Esophagus squamous epithelium (tissue), 5 donors: ENCODE data around the gene PRRC2B. TPM values are rescaled to one million over a fixed set of nuclear protein-coding genes. Genes with fewer than 3 reads are reported as not detected.

ENCODE experiments used
- DNase-seq: peaks from one replicate; lab custom pipeline; 2025; lab: John Stamatoyannopoulos, UW
- H3K27ac ChIP-seq, 4 donors: fragments of 200-600 bp; sonication (generic); one replicate each; pipeline ENCODE4 v1.5.1; 2016 to 2019; ENCODE audit warnings: mild to moderate bottlenecking in 1 of 4
- H3K27me3 ChIP-seq, 4 donors: fragments of 200-600 bp; sonication (generic); 1 replicate in 3 of 4; 2 replicates in 1 of 4; pipeline versions ENCODE4 v1.5.1 to v1.6.0; 2017 to 2021; ENCODE audit warnings: antibody characterized with exemption in 1 of 4
- H3K36me3 ChIP-seq, 3 donors: fragments of 200-600 bp; sonication (generic); one replicate each; pipeline ENCODE4 v1.5.1; 2016 to 2019
- H3K4me1 ChIP-seq, 3 donors: fragments of 200-600 bp; sonication (generic); one replicate each; pipeline ENCODE4 v1.5.1; 2017 to 2019
- H3K4me3 ChIP-seq, 4 donors: fragments of 200-600 bp; sonication (generic); 1 replicate in 3 of 4; 2 replicates in 1 of 4; pipeline ENCODE4 v1.5.1; 2016 to 2019; ENCODE audit warnings: mild to moderate bottlenecking in 2 of 4, moderate library complexity in 1 of 4
- H3K9me3 ChIP-seq, 3 donors: fragments of 200-600 bp; sonication (generic); one replicate each; pipeline ENCODE4 v1.5.1; 2016 to 2019
- POLR2A ChIP-seq, 4 donors: fragments of 450-650 bp; IDR thresholded peaks; one replicate each; pipeline ENCODE4 v1.6.1; 2017; ENCODE audit warnings: antibody characterized with exemption in 4 of 4, mild to moderate bottlenecking in 4 of 4, moderate library complexity in 3 of 4
- WGBS, 2 donors: methylation state at CpG; one replicate each; pipeline ENCODE4 v1.1.5; 2018; 5-methylcytosine and 5-hydroxymethylcytosine counted together
- intact Hi-C: fragments of 100-400 bp; cut with DNase I; formaldehyde crosslinking; loops from one replicate; pipeline ENCODE4 v1.15.0; 2022
- total RNA-seq, 4 donors: library from RNA; depleted of rRNA; stranded (reverse); fragments of >200 nt; gene quantifications; one replicate each; pipeline ENCODE4 v1.1.0, GENCODE V29; 2016
- TF ChIP-seq, protein P1 (sequence below), 6 experiments: fragments of 450-650 bp in 4 of 6; fragments of 200-600 bp in 2 of 6; sonication (generic) in 2 of 6; IDR thresholded peaks; one replicate each; pipeline ENCODE4 v1.5.1; 2016 to 2019; ENCODE audit warnings: antibody characterized with exemption in 6 of 6, mild to moderate bottlenecking in 4 of 6, moderate library complexity in 4 of 6
- donor health status: DM: yes; HTN: yes; CAD: no.

The PRRC2B gene
- total RNA-seq, 4 donors from 2014 or later: 46.6 to 73.8 (median 62.9) TPM

DNA sequence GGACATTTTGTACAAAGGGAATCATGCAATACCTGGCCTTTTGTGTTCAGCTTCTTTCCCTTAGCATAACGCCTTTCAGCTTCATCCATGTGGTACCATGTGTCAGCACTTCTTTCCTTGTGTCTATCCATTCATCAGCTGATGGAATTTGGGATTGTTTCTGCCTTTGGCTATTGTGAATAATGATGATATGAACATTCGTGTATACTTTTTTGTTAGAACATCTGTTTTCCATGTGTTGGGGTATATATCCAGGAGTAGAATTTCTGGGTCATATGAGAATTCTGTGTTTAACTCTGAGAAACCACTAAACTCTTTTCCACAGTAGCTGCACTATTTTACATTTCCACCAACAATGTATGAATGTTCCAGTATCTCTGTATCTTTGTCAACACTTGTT lies 14.8 kb upstream of the PRRC2B start:
- Histone ChIP-seq H3K36me3 (no peaks in the 10 kb centered on the region), H3K27me3 (no peaks in the 10 kb centered on the region), H3K4me3 (no peak overlapping the region), H3K4me1 (peaks cover 0 to 15% (median 10%) of the 10 kb centered on the region in 3 donors), H3K9me3 (no peaks in the 10 kb centered on the region), H3K27ac (no peak overlapping the region)
- TF ChIP-seq, protein P1, sequence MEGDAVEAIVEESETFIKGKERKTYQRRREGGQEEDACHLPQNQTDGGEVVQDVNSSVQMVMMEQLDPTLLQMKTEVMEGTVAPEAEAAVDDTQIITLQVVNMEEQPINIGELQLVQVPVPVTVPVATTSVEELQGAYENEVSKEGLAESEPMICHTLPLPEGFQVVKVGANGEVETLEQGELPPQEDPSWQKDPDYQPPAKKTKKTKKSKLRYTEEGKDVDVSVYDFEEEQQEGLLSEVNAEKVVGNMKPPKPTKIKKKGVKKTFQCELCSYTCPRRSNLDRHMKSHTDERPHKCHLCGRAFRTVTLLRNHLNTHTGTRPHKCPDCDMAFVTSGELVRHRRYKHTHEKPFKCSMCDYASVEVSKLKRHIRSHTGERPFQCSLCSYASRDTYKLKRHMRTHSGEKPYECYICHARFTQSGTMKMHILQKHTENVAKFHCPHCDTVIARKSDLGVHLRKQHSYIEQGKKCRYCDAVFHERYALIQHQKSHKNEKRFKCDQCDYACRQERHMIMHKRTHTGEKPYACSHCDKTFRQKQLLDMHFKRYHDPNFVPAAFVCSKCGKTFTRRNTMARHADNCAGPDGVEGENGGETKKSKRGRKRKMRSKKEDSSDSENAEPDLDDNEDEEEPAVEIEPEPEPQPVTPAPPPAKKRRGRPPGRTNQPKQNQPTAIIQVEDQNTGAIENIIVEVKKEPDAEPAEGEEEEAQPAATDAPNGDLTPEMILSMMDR (IDR thresholded peaks at IDR 0.05): no peak
- no peak for TF ChIP-seq POLR2A (IDR thresholded peaks at IDR 0.05)
- WGBS, 2 donors: 71 to 77% methylated on average over 2 of the region's 2 CpGs
- no peak for DNase-seq
- intact Hi-C loops: loop anchor here (10.0 kb wide), 1 partner anchor 106 kb away; no protein-coding TSS in a partner anchor

DNA sequence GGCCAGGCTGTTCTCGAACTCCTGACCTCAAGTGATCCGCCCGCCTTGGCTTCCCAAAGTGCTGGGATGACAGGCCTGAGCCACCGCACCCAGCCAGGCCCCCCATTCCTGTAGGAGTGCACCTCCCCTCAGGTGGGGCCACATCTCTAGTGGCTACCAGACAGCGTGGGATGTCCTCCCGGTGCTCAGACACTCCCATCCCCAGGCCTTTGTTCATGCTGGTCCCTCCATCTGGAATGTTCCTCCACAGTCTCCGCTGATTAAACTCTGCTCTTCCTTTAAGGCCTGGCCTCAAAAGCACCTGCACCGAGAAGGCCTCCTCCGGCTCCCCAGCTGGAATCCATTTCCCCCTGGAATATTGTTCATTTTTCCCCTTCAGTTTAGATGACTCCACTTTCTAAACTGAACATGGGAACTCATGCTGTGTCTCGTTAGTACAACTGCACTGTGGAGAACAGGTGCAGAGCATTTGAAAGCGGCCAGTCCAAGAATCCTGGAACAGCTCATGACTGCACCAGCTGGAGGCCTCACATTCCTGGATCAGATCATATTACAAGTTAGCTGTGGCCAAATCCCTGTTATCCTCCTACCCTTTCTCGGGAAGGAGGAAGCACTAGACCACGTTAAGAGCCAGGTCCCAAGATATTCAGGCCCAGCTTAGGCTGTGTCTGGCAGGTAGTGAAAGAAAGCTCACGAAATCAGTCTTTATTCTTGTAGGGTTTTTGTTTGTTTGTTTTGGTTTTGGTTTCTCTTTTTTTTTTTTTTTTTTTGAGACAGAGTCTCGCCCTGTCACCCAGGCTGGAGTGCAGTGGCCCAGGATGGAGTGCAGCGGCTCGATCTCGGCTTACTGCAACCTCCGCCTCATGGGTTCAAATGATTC lies 10.8 kb upstream of the PRRC2B start:
- WGBS, 2 donors: 44 to 55% methylated on average over 10 to 19 of the region's 19 CpGs
- Histone ChIP-seq H3K9me3 (no peaks in the 10 kb centered on the region), H3K4me1 (peaks cover 0 to 11% (median 10%) of the 10 kb centered on the region in 3 donors), H3K4me3 (peak overlapping the region in 1 of 4 donors; percentile 26), H3K27me3 (no peaks in the 10 kb centered on the region), H3K36me3 (no peaks in the 10 kb centered on the region), H3K27ac (peak overlapping the region in 2 of 4 donors; percentile 26 to 61)
- DNase-seq: no peak
- intact Hi-C loops: no loop called here
- TF ChIP-seq, protein P1 (IDR thresholded peaks at IDR 0.05): no peak
- TF ChIP-seq POLR2A (IDR thresholded peaks at IDR 0.05): no peak

DNA sequence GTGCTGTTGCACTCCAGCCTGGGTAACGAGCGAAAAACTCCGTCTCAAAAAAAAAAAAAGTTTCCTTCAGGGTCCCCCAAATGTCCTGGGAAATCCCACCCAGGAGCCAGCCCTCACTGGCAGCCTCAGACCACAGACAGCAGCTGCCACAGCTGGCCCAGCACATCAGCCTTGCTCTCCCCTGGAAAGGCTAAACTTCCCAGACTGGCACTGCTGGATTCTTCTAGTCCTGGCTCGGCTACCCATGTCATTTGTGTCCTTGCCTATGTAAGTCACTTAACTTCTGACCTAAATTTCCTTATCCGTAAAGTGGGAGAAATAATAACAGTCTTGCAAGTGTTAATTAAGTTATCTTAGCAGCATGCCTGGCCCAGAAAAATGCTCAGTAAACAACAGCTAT lies 8.6 kb upstream of the PRRC2B start:
- Histone ChIP-seq H3K4me3 (no peak overlapping the region), H3K4me1 (peaks cover 0 to 11% (median 10%) of the 10 kb centered on the region in 3 donors), H3K36me3 (no peaks in the 10 kb centered on the region), H3K27me3 (no peaks in the 10 kb centered on the region), H3K9me3 (no peaks in the 10 kb centered on the region), H3K27ac (no peak overlapping the region)
- intact Hi-C loops: no loop called here
- no peak for DNase-seq
- TF ChIP-seq, protein P1 (IDR thresholded peaks at IDR 0.05): no peak
- no peak for TF ChIP-seq POLR2A (IDR thresholded peaks at IDR 0.05)
- WGBS, 2 donors: 59 to 60% methylated on average over 5 of the region's 5 CpGs

DNA sequence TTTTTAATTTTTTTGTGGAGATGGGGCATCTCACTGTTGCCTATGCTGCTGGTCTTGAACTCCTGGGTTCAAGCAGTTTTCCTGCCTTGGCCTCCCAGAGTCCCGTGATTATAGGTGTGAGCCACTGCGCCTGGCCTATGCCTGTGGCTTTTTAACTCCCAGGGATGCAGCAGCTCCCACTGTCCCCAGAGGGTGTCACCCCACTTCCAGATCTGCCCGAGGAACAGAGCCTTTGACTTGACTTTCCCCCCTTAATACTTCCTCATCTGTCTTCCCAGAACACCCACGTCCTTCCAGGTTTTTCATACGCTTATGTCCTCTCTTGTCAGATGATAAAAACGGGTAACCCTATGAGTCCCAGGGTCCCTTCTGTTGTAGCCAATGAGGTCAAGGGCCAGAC lies 7.6 kb upstream of the PRRC2B start:
- intact Hi-C loops: no loop called here
- TF ChIP-seq, protein P1 (IDR thresholded peaks at IDR 0.05): no peak
- TF ChIP-seq POLR2A (IDR thresholded peaks at IDR 0.05): no peak
- no peaks in the 10 kb centered on the region for H3K27me3 ChIP-seq
- WGBS, 2 donors: 66 to 73% methylated on average over 6 of the region's 6 CpGs
- H3K9me3 ChIP-seq: no peaks in the 10 kb centered on the region
- H3K36me3 ChIP-seq: no peaks in the 10 kb centered on the region
- H3K4me1 ChIP-seq: peaks cover 0 to 11% (median 10%) of the 10 kb centered on the region in 3 donors
- no peak overlapping the region for H3K27ac ChIP-seq
- DNase-seq: no peak
- H3K4me3 ChIP-seq: no peak overlapping the region

DNA sequence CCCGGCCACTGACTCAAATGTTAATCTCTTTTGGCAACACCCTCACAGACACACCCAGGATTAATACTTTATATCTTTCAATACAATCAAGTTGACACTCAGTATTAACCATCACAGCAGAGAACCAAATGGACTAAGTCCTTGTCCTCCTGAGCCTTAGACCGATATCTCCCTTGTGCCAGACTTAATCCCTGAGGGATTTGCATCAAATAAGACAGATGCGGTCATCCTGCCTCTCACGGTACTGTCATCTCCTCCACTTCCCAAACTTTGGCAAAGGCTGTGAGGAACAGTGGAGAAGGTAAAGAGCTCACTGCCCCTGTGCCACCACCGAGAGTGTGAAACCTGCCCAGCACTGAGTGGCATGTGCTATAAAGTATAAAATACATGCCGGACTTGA lies 6.5 kb upstream of the PRRC2B start:
- H3K4me3 ChIP-seq: no peak overlapping the region
- 45 to 58% methylated on average over 6 of the region's 6 CpGs for WGBS, 2 donors
- intact Hi-C loops: no loop called here
- no peak overlapping the region for H3K27ac ChIP-seq
- H3K36me3 ChIP-seq: no peaks in the 10 kb centered on the region
- peaks cover 0 to 11% (median 10%) of the 10 kb centered on the region in 3 donors for H3K4me1 ChIP-seq
- TF ChIP-seq, protein P1 (IDR thresholded peaks at IDR 0.05): no peak
- no peak for TF ChIP-seq POLR2A (IDR thresholded peaks at IDR 0.05)
- no peak for DNase-seq
- H3K27me3 ChIP-seq: no peaks in the 10 kb centered on the region
- H3K9me3 ChIP-seq: no peaks in the 10 kb centered on the region
